Stimulated activated CD8-positive, alpha-beta memory T cell treated with anti-CD3 and anti-CD28 coated beads, Interleukin-15, amount 100 ng/mL, for 48 hours (primary cell): Measurements from ENCODE around the gene BBS9.

Source experiments
- DNase-seq, 2 donors: peaks; one replicate each; pipeline ENCODE4 v3.0.0-alpha.2; 2020; ENCODE audit warnings: low read depth in 2 of 2

Gene BBS9

DNA sequence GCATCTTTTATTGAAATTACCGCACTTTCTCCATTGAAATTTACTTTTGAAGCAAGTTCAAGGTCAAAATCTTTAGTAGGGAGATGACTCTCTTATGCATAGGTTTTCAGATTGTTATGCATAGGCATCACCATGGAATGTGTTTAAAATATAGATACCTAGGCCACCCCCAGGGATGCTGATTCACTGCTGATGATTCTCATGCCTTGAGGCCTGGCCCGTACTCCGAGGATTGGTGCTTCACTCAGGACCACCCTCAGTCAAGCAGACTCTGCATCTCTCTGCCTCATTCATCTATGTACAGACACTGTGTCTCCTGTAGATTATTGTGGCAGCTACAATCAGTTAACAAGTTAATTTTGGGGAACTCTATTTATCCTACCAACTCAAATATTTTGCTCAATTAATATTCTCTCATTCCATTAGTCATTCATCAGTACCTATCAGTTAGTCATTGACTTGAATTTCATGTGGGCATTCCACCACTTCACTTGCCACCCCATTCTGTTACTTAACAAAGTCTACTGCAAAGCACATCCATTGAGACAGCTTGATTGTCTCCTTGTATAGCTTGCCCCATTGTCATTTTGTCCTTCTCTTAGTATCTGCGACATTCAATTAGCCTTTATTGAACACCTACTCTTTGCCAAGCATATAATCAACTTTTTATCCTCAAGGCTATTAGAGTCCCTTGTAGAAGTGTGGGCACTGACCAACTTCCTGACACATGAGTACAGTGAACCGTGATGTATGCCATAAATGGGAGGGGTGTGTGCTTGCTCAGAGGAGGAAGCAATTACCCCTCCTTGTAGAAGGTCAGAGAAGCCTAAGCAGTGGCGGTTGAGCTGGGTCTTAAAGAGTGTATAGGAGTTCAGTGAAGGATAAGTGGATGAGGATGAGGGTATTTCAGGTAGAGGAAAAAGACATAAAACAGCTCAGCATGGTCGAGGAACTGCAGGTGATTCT lies 520.4 kb downstream of the BBS9 start:
- DNase-seq = no peak

DNA sequence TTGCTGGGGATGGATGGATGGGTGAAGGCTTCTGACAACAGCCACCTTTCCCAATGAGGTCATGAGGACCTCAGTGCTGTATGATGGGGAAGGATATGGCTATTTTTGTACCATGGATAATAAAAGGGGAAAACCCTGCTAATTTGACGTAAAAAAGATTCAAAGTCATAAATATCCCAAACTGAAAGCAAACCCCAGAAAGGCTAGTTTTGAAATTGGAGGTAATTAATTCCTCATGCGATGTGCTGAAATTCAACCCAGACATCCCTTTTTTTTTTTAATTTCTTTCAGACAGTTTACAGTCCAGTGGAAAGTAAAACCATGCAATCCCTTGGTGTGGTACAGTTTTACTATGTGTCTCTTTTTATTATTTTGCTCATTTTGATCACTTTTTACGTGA lies 521.5 kb downstream of the BBS9 start:
- DNase-seq = no peak

DNA sequence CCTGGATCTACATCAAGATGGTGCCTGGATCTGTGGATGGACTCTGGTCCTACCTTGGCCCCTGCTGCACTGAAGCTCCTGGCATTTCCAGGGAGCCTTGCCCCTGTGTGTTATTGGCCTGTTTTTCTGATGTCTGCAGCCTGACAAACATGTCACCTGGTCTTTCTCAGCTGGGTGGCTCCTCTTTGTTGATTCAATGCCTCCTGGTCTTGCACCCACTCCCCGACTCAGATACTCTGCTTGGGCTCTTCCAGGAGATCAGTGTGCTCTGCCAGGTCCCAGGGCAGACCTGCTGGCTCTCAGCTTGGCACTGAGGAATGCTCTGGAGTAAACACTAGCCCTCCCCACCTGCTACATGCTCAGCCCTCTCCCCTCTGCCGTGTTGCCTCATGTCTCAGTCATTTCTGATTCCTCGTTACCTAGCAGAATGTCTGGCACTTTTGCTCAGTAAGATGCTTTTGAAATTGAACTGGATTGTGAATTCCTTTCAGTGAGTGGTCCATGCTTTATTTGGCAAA lies 522.7 kb downstream of the BBS9 start:
- DNase-seq = no peak

DNA sequence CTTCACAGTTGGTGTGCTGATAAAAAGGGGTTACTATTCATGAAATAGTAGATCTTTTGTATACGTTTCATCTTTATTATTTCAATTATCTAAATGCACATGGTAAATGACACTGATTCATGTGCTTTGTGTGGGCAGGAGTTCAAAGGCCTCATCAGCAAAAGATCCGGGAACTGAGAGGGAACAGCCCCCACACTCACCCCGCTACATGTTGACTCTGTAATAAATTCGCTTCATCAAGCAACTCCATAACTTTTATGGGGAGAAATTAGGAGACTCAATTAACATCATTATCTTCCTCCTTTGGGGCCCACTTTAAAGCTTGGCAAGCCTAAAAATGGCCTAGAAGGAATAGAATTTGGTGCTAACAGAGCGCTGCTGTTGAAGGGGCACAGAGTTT lies 525.3 kb downstream of the BBS9 start:
- DNase-seq = no peak
